HepG2 (cell line): ENCODE data around the gene AAR2. TPM values are rescaled to one million over a fixed set of nuclear protein-coding genes. Genes with fewer than 3 reads are reported as not detected.

Experiments used
- ASH2L ChIP-seq: fragments of 300-600, 200-600 bp; sonication (generic); IDR thresholded peaks from 2 replicates; pipeline ENCODE4 v1.7.0; 2017; ENCODE audit warnings: low read depth, mild to moderate bottlenecking, moderate library complexity, mixed read lengths, low read length; ENCODE audit not compliant: insufficient read length
- CREM ChIP-seq, 2 experiments: sonication (generic) in 1 of 2; formaldehyde crosslinking in 1 of 2; IDR thresholded peaks; 2 replicates each; pipeline versions ENCODE4 v1.4.0 to v1.6.1; 2016 to 2020; ENCODE audit warnings: antibody characterized with exemption in 1 of 2, mild to moderate bottlenecking in 1 of 2, missing genetic modification reagents in 1 of 2
- E2F1 ChIP-seq: sonication (generic); formaldehyde crosslinking; IDR thresholded peaks from 2 replicates; pipeline ENCODE4 v1.5.0; 2020; ENCODE audit warnings: missing genetic modification reagents
- EP300 ChIP-seq, 3 experiments: sonication (generic) in 1 of 3; formaldehyde crosslinking in 1 of 3; IDR thresholded peaks; 2 replicates each; pipeline versions ENCODE4 v1.5.1 to v1.6.1; 2011 to 2020; ENCODE audit warnings: low read depth in 2 of 3, low read length in 2 of 3, borderline replicate concordance in 1 of 3, improper control_type of control experiment in 1 of 3, mild to moderate bottlenecking in 1 of 3, missing genetic modification reagents in 1 of 3, moderate library complexity in 1 of 3
- ETV6 ChIP-seq: sonication (generic); formaldehyde crosslinking; conservative IDR thresholded peaks from 2 replicates; pipeline ENCODE4 v1.4.0; 2020; ENCODE audit warnings: missing genetic modification reagents
- FLYWCH1 ChIP-seq: sonication (generic); formaldehyde crosslinking; IDR thresholded peaks from 2 replicates; pipeline ENCODE4 v1.8.1; 2023; ENCODE audit warnings: mild to moderate bottlenecking, missing genetic modification reagents
- FOSL2 ChIP-seq: sonication (generic); formaldehyde crosslinking; IDR thresholded peaks from 2 replicates; pipeline ENCODE4 v1.4.0; 2020; ENCODE audit warnings: missing genetic modification reagents
- MYC ChIP-seq: sonication (generic); formaldehyde crosslinking; IDR thresholded peaks from 2 replicates; pipeline ENCODE4 v1.9.0; 2021; ENCODE audit warnings: missing genetic modification reagents, borderline replicate concordance
- PITX1 ChIP-seq: sonication (generic); formaldehyde crosslinking; IDR thresholded peaks from 2 replicates; pipeline ENCODE4 v1.5.1; 2020; ENCODE audit warnings: mild to moderate bottlenecking, missing genetic modification reagents
- POLR2AphosphoS5 ChIP-seq: IDR thresholded peaks from 2 replicates; pipeline ENCODE4 v1.6.1; 2012; ENCODE audit warnings: low read depth, low read length
- RCOR2 ChIP-seq: IDR thresholded peaks from 2 replicates; pipeline ENCODE4 v1.6.1; 2016; ENCODE audit warnings: missing biosample characterization, missing genetic modification reagents
- SNRNP70 ChIP-seq: fragments of 200-400 bp; formaldehyde crosslinking; IDR thresholded peaks from 2 replicates; pipeline ENCODE4 v1.6.1; 2017; ENCODE audit warnings: mild to moderate bottlenecking, low read depth, low read length, moderate library complexity
- TBX2 ChIP-seq: sonication (generic); formaldehyde crosslinking; IDR thresholded peaks from 2 replicates; pipeline ENCODE4 v1.5.0; 2020; ENCODE audit warnings: missing genetic modification reagents, mild to moderate bottlenecking, borderline replicate concordance
- TBX3 ChIP-seq: fragments of 450-650 bp; IDR thresholded peaks from 2 replicates; pipeline ENCODE4 v1.6.1; 2017; ENCODE audit warnings: antibody characterized with exemption, mild to moderate bottlenecking, inconsistent platforms, borderline replicate concordance
- THAP7 ChIP-seq: sonication (generic); formaldehyde crosslinking; IDR thresholded peaks from 2 replicates; pipeline ENCODE4 v1.8.1; 2023; ENCODE audit warnings: mild to moderate bottlenecking, missing genetic modification reagents
- YY1 ChIP-seq: IDR thresholded peaks from 2 replicates; pipeline ENCODE4 v1.6.1; 2011; ENCODE audit warnings: low read length, low read depth, moderate library complexity, mild to moderate bottlenecking; ENCODE audit not compliant: insufficient read depth, insufficient replicate concordance
- ZBTB7B ChIP-seq: sonication (generic); formaldehyde crosslinking; IDR thresholded peaks from 2 replicates; pipeline ENCODE4 v1.4.0; 2020; ENCODE audit warnings: missing genetic modification reagents
- ZNF207 ChIP-seq: fragments of 450-650 bp; IDR thresholded peaks from 2 replicates; pipeline ENCODE4 v1.6.1; 2016; ENCODE audit warnings: antibody characterized with exemption, borderline replicate concordance
- ZNF230 ChIP-seq: sonication (generic); formaldehyde crosslinking; IDR thresholded peaks from 2 replicates; pipeline ENCODE4 v1.4.0; 2020; ENCODE audit warnings: mild to moderate bottlenecking, missing genetic modification reagents
- ZNF234 ChIP-seq: sonication (generic); formaldehyde crosslinking; conservative IDR thresholded peaks from 2 replicates; pipeline ENCODE4 v1.5.1; 2020; ENCODE audit warnings: mild to moderate bottlenecking, missing genetic modification reagents
- ZNF280B ChIP-seq: sonication (generic); formaldehyde crosslinking; IDR thresholded peaks from 2 replicates; pipeline ENCODE4 v1.5.0; 2020; ENCODE audit warnings: missing genetic modification reagents, mild to moderate bottlenecking, borderline replicate concordance
- ZNF496 ChIP-seq: sonication (generic); formaldehyde crosslinking; IDR thresholded peaks from 2 replicates; pipeline ENCODE4 v1.8.1; 2023; ENCODE audit warnings: mild to moderate bottlenecking, moderate library complexity, missing genetic modification reagents; ENCODE audit not compliant: insufficient replicate concordance
- ZNF501 ChIP-seq: sonication (generic); formaldehyde crosslinking; IDR thresholded peaks from 2 replicates; pipeline ENCODE4 v1.5.1; 2020; ENCODE audit warnings: mild to moderate bottlenecking, moderate library complexity, missing genetic modification reagents
- ZNF784 ChIP-seq: sonication (generic); formaldehyde crosslinking; IDR thresholded peaks from 2 replicates; pipeline ENCODE4 v1.5.1; 2020; ENCODE audit warnings: missing genetic modification reagents, mild to moderate bottlenecking, borderline replicate concordance
- polyA plus RNA-seq, 8 experiments: library from polyadenylated mRNA; depleted of rRNA in 3 of 8; stranded (reverse) in 7 of 8; unstranded in 1 of 8; fragments of >200 nt; fragmentation: Illumina TruSeq in 4 of 8; extraction: Trizol in 4 of 8; gene quantifications; 2 replicates each; pipeline versions ENCODE4 v1.2.1 to v1.2.3, GENCODE V29; 2011 to 2016; ENCODE audit warnings: low read depth in 4 of 8, missing spikeins in 1 of 8, mixed read lengths in 1 of 8; ENCODE audit not compliant: insufficient read depth in 1 of 8
- total RNA-seq, 5 experiments: library from RNA; depleted of rRNA; stranded (reverse); fragments of >200 nt; fragmentation: Illumina TruSeq; extraction: Trizol; gene quantifications; 2 replicates each; pipeline ENCODE4 v1.2.3, GENCODE V29; 2016; ENCODE audit warnings: low read depth in 1 of 5

Gene AAR2
- total and polyA plus RNA-seq, 2 of the 13 experiments (the other 11 are each of a cell fraction or from before 2014, with no cell fraction given): 45.2 to 46.2 TPM

- TF ChIP-seq TBX2 (CRISPR knock-in tag) (peak; percentile 46; the same call in 1 of the 2 replicates), SNRNP70 (no peak), EP300 (IDR thresholded peaks at IDR 0.05; ENCODE audit: low read depth in 2 of 2, low read length in 2 of 2) (0 out of 4 replicates have a peak, but pooled peaks of 1 of the 2 experiments have one; percentile 24), EP300 (CRISPR knock-in tag; IDR thresholded peaks at IDR 0.05; ENCODE audit: borderline replicate concordance) (no peak), MYC (CRISPR knock-in tag) (peak; percentile 52; the same call in 1 of the 2 replicates), ASH2L (peak; percentile 31), E2F1 (CRISPR knock-in tag) (no peak), ETV6 (CRISPR knock-in tag) (no peak; the same call in 1 of the 2 replicates), ZNF207 (no peak), FLYWCH1 (CRISPR knock-in tag) (no peak), ZNF230 (peak; percentile 66; the same call in 1 of the 2 replicates), PITX1 (peak; percentile 86), RCOR2 (CRISPR knock-in tag) (peak; percentile 61; the same call in 1 of the 2 replicates), ZNF496 (CRISPR knock-in tag) (no peak), FOSL2 (peak; percentile 17; the same call in 1 of the 2 replicates), ZNF280B (CRISPR knock-in tag) (peak; percentile 84; the same call in 1 of the 2 replicates), ZBTB7B (CRISPR knock-in tag) (0 out of 2 replicates have a peak, but pooled peaks have one; percentile 30), YY1 (peak; percentile 56), ZNF234 (CRISPR knock-in tag) (no peak), CREM (IDR thresholded peaks at IDR 0.05) (peak; percentile 77; the same call in 1 of the 2 replicates), CREM (CRISPR knock-in tag; IDR thresholded peaks at IDR 0.05) (no peak), ZNF784 (CRISPR knock-in tag) (peak; percentile 15; the same call in 1 of the 2 replicates), ZNF501 (CRISPR knock-in tag) (peak; percentile 29; the same call in 1 of the 2 replicates), TBX3 (no peak), POLR2AphosphoS5 (peak; percentile 72), THAP7 (CRISPR knock-in tag) (0 out of 2 replicates have a peak, but pooled peaks have one; percentile 42)
Measured at GRCh38 chr20:36270744-36271638, 34.7 kb downstream of the AAR2 start (continued).
